HS-5 (cell line): ENCODE measurements around the gene ADAMTSL5.

Source experiments
- DNase-seq: peaks from one replicate; pipeline ENCODE4 v3.0.0-alpha.2; 2012; ENCODE audit warnings: low read depth

Gene ADAMTSL5

GRCh38 chr19:1496714-1497577, 15.9 kb downstream of the ADAMTSL5 start:
- no peak for DNase-seq

DNA sequence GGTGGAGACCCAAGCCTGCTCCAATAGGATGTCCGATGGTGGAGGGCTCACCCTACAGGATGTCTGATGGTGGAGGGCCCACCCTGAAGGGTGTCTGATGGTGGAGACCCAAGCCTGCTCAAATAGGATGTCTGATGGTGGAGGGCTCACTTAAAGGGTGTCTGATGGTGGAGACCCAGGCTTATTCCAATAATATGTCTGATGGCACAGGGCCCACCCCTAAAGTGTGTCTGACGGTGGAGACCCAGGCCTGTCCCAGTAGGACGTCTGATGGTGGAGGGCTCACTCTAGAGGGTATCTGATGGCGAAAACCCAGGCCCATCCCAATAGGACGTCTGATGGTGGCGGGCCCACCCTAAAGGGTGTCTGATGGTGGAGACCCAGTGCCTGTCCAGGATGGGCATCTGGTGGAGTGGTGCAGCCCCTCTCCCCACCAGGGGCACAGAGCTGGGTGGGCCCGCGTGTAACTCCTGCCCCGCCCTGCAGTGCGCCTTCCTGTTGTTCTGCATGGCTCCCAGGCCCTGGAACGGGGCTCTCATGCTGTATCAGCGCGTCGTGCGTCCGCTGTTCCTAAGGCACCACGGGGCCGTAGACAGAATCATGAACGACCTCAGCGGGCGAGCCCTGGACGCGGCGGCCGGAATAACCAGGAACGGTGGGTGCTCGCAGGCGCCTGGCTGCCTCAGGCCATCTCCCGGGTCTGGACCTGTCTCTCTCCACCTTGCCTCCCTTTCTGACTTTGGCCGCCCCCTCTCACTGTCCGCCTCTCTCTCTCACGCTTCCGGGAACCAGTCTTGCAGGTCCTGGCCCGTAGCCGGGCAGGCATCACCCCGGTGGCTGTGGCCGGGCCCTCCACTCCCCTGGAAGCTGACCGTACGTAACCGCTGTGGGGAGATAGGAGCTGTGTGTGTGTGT, 16.8 kb downstream of the ADAMTSL5 start:
- DNase-seq: no peak

DNA sequence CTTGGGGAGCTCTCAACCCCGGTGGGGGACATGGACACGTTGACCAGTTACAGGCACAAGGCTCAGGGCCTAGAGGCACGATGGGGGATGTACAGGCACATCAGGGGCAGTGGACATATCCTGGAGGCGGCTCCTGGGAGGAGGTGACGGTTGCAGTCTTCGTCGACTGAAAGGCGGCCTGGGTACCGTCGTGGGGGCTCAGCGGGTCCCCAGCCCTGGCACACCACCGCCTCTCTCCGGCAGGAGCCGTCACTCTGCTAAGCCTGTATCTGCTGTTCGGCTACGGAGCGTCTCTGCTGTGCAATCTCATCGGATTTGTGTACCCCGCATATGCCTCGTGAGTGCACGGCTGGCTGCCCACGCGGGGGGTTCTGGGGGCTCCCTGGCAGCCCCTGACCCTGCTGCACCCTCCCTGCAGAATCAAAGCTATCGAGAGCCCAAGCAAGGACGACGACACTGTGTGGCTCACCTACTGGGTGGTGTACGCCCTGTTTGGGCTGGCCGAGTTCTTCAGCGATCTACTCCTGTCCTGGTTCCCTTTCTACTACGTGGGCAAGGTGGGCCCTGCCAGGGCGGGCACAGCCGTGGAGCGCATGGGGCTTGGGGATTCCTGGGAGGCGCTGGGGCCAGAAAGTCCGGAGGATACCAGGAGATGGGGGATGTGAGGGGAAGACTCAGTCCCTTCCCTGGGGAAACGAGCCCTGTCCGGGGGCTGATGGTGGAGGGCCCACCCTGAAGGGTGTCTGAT, 17.6 kb downstream of the ADAMTSL5 start:
- DNase-seq: no peak

- DNase-seq: no peak
Observed at GRCh38 chr19:1494115-1494815, 18.6 kb downstream of the ADAMTSL5 start.

DNA sequence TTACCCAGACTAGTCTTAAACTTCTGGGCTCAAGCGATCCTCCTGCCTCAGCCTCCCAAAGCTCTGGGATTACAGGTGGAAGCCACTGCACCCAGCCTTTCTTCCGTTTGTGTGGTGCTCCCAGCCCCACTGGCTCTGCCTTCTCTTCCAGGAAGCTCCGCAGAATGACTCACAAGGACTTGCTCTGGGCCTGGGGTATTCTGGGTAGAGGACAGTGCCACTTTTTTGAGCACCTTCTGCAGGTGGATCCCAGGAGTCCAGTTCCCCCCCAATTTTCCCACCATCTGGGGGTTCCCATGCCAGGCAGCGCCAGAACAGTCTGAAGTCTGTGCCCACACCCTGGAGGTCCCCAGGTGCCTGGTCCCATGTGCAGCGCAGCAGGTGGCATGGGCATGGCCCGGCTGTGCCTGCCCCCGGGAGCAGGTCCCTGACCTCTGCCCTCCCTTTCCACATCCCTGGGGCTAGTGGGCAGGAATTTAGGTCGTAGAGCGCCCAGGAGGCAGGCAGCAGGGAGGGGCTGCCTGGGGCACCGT, 20.3 kb downstream of the ADAMTSL5 start:
- DNase-seq: no peak

DNA sequence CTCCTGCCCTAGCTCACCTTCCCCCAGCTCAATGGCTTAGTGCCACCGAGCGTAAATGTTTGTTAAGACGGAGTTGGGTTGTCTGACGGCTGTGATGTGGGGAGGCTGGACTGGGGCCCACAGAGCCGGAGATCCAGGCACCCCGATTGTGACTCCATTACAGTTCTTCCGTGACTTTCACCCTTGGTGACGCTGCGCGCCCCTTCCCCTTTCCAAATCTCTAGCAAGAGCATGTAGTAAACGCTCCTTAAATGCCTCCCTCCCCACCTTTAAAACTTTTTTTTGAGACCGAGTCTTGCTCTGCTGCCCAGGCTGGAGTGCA, 21.0 kb downstream of the ADAMTSL5 start:
- no peak for DNase-seq

- no peak for DNase-seq
Observed at GRCh38 chr19:1491114-1491848, 21.5 kb downstream of the ADAMTSL5 start, which contains the start of gene REEP6. Gene REEP6, plus strand, starts transcription at chr19:1491181. Its CDS starts 89 bp downstream, at chr19:1491270.

GRCh38 chr19:1490311-1491113, 22.3 kb downstream of the ADAMTSL5 start, which contains the start of gene PCSK4:
Gene PCSK4, minus strand, starts transcription at chr19:1490350. Its CDS starts 4 bp downstream, at chr19:1490346.
- peak; percentile 89 for DNase-seq

- no peak for DNase-seq
Observed at GRCh38 chr19:1489463-1490310, 23.1 kb downstream of the ADAMTSL5 start.

DNA sequence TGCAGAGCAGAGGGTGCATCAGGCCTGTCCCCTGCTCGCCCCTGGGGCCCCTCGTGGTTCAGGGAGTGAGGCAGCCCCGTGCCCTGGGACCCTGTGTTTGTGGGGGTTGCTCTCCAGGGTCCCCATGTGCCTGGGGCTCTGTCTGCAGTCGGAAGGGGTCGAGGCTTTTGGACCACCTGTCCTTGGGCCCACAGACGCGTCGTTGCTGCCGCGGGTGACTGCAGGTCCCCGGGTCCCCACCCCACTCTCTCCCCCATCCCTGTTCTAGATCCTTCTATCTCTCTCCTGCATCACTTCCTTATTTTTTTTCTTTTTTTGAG, 24.6 kb downstream of the ADAMTSL5 start:
- DNase-seq: no peak

- no peak for DNase-seq
Observed at GRCh38 chr19:1487576-1488281, 25.1 kb downstream of the ADAMTSL5 start.

GRCh38 chr19:1486720-1487575, 25.9 kb downstream of the ADAMTSL5 start:
- no peak for DNase-seq

DNA sequence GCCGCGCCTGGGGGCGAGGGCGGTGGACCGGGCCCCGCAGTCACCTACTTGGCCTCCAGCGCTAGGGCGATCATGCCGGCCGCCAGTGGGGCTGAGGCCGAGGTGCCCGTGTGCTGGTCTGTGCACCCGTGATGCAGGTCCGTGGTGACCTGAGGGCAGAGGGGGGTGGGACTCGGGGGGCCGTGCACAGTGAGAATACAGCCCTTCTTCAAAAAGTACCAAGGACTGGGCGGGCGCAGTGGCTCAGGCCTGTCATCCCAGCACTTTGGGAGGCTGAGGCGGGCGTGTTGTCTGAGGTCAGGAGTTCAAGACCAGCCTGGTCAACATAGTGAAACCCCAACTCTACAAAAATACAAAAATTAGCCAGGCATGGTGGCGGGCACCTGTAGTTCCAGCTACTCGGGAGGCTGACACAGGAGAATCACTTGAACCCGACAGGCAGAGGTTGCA, 28.8 kb downstream of the ADAMTSL5 start:
- no peak for DNase-seq

GRCh38 chr19:1483131-1483978, 29.5 kb downstream of the ADAMTSL5 start:
- no peak for DNase-seq

DNA sequence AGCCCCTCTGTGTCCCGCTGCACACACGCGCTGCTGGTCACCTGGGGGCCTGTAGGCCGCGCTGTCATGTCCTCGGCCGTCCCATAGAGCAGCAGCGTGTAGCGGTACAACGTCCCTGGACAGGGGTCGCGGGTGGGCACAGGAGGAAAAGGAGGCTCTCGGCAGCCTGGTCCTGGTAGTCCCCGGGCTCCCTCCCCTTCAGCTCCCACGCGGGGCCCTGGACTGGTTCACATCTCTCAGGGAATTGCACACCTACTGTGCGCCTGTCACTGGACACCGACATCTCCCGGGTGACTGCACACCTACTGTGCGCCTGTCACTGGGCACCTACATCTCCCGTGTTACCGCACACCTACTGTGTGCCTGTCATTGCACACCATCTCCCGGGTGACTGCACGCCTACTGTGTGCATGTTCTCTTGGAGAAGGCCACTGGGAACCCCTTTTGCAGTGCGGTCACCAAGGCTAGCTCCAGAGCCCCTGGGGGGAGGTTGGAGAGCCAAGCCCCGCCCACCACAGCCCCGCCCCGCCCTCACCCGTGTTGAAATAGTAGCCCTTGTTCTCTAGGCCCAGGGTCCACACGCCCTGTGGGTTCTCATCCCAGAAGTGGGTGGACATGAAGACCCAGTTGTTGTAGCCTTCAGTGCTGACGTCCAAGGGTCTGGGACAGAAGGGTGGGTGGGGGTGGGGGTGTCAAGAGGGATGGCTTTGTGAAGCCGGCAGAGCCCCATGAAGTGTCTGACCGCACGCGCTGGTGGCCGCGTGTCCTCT, 30.3 kb downstream of the ADAMTSL5 start:
- no peak for DNase-seq
